ENCODE results near the gene STX8.

- TF ChIP-seq EP300 (IDR thresholded peaks at IDR 0.05; ENCODE audit: borderline replicate concordance in 1 of 2, low read depth in 1 of 2, low read length in 1 of 2): no peak
- TF ChIP-seq RCOR1 (IDR thresholded peaks at IDR 0.05; ENCODE audit: low read length): no peak
- no peak for TF ChIP-seq RAD21 (IDR thresholded peaks at IDR 0.05; ENCODE audit: low read length)
Measured at GRCh38 chr17:9306086-9306485, 269.5 kb downstream of the STX8 start.

Measured in SK-N-SH (cell line).